GM10266 (cell line): ENCODE measurements around the gene OPALIN.
"Not testable (repeated sequence)": the region's sequence is repeated elsewhere in the genome, so short reads cannot be mapped to it uniquely, and the experiment has no call there.

Source experiments
- DNase-seq: peaks from one replicate; pipeline ENCODE4 v3.0.0; 2012; ENCODE audit errors: extremely low spot score
- CTCF ChIP-seq: IDR thresholded peaks from 2 replicates; pipeline ENCODE4 v1.5.1; 2012; ENCODE audit warnings: mild to moderate bottlenecking, low read depth; ENCODE audit not compliant: control insufficient read depth, insufficient read depth; ENCODE audit errors: missing control alignments

Gene OPALIN

DNA sequence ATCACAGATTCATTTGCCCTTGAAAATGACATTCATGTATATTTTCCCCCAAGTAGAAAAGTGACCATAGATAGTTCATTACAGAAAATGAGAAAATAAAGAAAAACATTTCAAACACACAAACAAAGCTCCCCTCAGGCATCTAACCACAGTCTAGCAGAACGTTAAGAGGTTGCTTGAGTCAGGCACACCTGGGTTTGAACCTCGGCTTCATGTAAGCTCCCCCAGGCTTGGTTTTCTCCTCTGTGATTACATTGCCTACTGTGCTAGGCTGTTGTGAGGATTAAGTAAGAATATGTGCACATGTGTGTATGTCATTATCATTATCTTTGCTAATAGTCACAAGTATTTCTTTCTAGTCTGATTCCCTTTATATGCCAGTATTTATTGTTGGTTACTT is 45.5 kb downstream of the OPALIN start:
- TF ChIP-seq CTCF: no peak

DNA sequence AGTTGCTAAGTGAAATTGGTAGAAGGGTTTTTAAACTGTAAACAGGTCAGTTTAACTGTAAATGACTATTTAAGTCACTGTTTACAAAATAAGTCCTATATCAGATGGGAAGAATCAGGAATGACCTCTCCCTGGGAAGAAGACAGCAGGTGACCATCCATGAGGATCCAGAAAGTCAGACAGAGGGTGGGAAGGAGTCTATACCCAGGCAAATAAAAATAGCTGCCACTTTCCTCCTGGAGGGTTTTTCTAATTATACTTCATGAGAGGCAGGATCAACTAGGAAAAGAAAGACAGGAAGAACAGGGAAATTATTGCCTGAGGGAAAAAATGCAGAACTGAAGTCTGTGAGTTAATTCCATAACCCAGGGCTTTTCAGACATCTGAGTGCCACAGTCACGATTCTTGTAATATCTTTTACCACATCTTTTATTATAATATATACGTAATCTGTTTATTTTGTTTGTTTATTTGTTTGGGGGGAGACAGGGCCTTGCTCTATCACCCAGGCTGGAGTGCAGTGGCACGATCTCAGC is 47.6 kb downstream of the OPALIN start:
- TF ChIP-seq CTCF: no peak
- no peak for DNase-seq

More for the DNA sequence above, 45.5 kb downstream of the OPALIN start:
- no peak for DNase-seq

DNA sequence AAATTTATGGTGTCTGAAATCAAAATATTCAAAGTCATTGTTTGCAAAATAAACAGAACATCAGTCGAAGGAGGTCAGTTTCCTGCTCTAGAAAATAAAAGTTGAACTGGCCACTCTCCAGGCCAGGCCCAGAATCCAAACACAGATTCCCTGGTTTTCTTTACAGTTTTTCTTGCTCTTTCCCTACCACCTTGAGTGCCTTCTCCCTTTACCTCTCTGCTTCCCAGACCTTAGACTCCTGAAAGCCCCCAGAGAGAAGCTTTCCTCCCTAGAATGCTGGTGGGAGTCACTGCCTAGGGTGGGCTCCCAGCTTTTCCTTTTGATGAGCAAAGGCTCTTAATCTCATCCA is 48.5 kb downstream of the OPALIN start:
- TF ChIP-seq CTCF: no peak
- DNase-seq: no peak

GRCh38 chr10:96309628-96310320 is 49.0 kb downstream of the OPALIN start:
- no peak for TF ChIP-seq CTCF
- DNase-seq: no peak

- DNase-seq: not testable (repeated sequence)
Observed at GRCh38 chr10:96308854-96309253, 49.9 kb downstream of the OPALIN start.

- TF ChIP-seq CTCF: no peak
- no peak for DNase-seq
Observed at GRCh38 chr10:96306516-96306915, 52.3 kb downstream of the OPALIN start.

DNA sequence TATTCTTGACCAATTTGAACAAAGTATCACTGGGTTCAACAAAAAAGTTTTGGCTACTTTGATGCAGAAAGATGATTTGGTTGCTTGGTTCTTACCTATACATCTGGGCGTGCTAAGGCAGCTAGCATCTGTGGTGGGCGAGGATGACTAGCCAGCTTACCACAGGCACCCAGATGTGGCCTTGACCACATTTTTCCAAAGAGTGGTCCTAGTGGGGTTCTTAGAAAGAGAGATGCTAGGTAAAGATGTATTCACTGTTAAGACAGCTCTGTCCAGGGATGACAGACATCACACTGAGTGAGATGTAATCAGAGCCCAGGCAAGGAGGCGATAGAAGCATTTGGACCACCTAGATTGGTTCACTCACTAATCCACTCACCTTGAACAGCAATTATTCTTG is 53.8 kb downstream of the OPALIN start:
- no peak for DNase-seq
- no peak for TF ChIP-seq CTCF

DNA sequence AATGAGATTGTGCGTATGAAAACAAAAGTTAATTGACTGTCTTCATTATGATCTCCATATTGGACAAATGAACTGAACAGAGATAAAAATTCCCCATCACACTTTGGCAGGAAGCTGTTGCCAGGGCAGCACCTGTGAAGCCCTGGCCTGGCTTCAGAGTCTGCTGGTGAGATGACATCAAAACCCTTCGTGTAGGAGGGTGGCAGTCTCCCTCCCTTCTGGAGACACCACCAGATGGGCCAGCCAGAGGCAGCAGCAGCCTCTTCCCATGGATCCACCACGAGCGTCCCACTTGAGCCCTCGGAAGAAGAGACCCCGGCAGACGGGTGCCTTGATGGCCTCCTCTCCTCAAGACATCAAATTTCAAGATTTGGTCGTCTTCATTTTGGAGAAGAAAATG is 54.6 kb downstream of the OPALIN start, which contains the start of gene DNTT:
Gene DNTT, plus strand, starts transcription at position 205 of the 400 bp plus-strand sequence. Its CDS starts 64 bp downstream, at position 269.
- DNase-seq: no peak
- no peak for TF ChIP-seq CTCF
